B cell (primary cell): ENCODE data around the gene AARS2.

Experiments
- EZH2 ChIP-seq: IDR thresholded peaks from 2 replicates; pipeline ENCODE4 v1.6.1; 2012; ENCODE audit warnings: borderline replicate concordance, low read depth, mild to moderate bottlenecking, moderate library complexity, low read length; ENCODE audit not compliant: insufficient read depth, poor library complexity, severe bottlenecking
- TF ChIP-seq, protein P1 (sequence below): fragments of 200-600 bp; IDR thresholded peaks from one replicate; pipeline ENCODE4 v1.8.0; 2022; ENCODE audit warnings: antibody characterized with exemption, mild to moderate bottlenecking

DNA sequence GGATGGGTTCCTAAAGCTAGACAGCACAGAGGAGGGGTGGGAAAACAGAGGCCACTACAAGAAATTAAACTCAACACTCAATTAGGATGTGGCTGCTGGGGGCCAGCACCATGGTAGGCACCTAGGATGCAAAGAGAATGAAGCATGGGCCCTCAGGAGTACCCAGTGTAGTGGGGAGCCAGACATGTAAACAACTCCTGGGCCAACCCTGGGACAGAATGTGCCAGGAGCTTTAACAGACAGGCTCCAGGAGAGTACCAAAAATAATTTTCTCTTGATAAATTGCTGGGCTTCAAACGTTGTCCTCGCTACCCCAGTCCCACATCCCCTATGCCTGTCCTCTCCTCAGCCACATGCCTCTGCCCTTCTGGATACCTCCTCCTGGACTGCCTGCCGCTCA is 41.2 kb downstream of the AARS2 start:
- TF ChIP-seq, protein P1, sequence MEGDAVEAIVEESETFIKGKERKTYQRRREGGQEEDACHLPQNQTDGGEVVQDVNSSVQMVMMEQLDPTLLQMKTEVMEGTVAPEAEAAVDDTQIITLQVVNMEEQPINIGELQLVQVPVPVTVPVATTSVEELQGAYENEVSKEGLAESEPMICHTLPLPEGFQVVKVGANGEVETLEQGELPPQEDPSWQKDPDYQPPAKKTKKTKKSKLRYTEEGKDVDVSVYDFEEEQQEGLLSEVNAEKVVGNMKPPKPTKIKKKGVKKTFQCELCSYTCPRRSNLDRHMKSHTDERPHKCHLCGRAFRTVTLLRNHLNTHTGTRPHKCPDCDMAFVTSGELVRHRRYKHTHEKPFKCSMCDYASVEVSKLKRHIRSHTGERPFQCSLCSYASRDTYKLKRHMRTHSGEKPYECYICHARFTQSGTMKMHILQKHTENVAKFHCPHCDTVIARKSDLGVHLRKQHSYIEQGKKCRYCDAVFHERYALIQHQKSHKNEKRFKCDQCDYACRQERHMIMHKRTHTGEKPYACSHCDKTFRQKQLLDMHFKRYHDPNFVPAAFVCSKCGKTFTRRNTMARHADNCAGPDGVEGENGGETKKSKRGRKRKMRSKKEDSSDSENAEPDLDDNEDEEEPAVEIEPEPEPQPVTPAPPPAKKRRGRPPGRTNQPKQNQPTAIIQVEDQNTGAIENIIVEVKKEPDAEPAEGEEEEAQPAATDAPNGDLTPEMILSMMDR = no peak
- TF ChIP-seq EZH2 = no peak
